HepG2 (cell line): Measurements from ENCODE around the gene DIAPH3. TPM values are rescaled to one million over a fixed set of nuclear protein-coding genes. Genes with fewer than 3 reads are reported as not detected.

Experiments used
- ATAC-seq: fragments of 200-7000 bp; cut with Tn5 transposase; 3 replicates; pipeline ENCODE4 v1.9.1; 2020; ENCODE audit warnings: mild to moderate bottlenecking, moderate library complexity
- BruUV-seq: library from RNA; stranded (reverse); fragments of 400-500 nt; replicated peaks from 2 replicates; lab custom pipeline; 2021; lab: Mats Ljungman, UMichigan
- CTCF ChIA-PET: fragments of 300-600 bp; formaldehyde crosslinking; extraction: SDS; loops from one replicate; lab custom pipeline; 2021; ENCODE audit warnings: low total read pairs, inconsistent platforms, low intra/inter-chr PET ratio; lab: Yijun Ruan, JAX
- POLR2A ChIA-PET: fragments of 350-600 bp; sonication (Branson Sonifier 250); formaldehyde crosslinking; loops from one replicate; lab custom pipeline; 2020; ENCODE audit warnings: antibody characterized with exemption, inconsistent platforms; lab: Yijun Ruan, JAX
- DNase-seq: peaks from one replicate; pipeline ENCODE4 v3.0.0-alpha.2; 2015; ENCODE audit warnings: low spot score
- FAIRE-seq: peaks from 3 replicates; lab custom pipeline; 2011; peaks lifted over from hg19 to GRCh38; lab: Jason Lieb, UNC
- H2AFZ ChIP-seq: one replicate; pipeline ENCODE4 v1.6.1; 2011; ENCODE audit warnings: low read length, inconsistent platforms
- H3K27ac ChIP-seq: fragments of 300-600 bp; 3 replicates; pipeline ENCODE4 v1.8.0; 2011; ENCODE audit warnings: mixed run types, mild to moderate bottlenecking, mixed read lengths, low read length, inconsistent platforms; ENCODE audit not compliant: insufficient read depth; ENCODE audit errors: extremely low read length
- H3K27me3 ChIP-seq, 2 experiments: fragments of 200-600 bp in 1 of 2; 2 replicates in 1 of 2; 3 replicates in 1 of 2; pipeline versions ENCODE4 v1.6.0 to v1.8.0; 2011; ENCODE audit warnings: low read length in 2 of 2, mild to moderate bottlenecking in 2 of 2, moderate library complexity in 2 of 2, inconsistent platforms in 1 of 2; ENCODE audit not compliant: insufficient read depth in 2 of 2, control insufficient read depth in 1 of 2
- H3K36me3 ChIP-seq, 2 experiments: fragments of 200-600 bp in 1 of 2; replicated peaks in 1 of 2; 2 replicates in 1 of 2; 3 replicates in 1 of 2; pipeline versions ENCODE4 v1.5.1 to v1.8.0; 2011; ENCODE audit warnings: low read length in 2 of 2, inconsistent platforms in 1 of 2; ENCODE audit not compliant: insufficient read depth in 2 of 2, control insufficient read depth in 1 of 2
- H3K4me1 ChIP-seq: 2 replicates; pipeline ENCODE4 v1.5.1; 2012; ENCODE audit warnings: low read length, inconsistent platforms; ENCODE audit not compliant: insufficient read depth
- H3K4me2 ChIP-seq: 2 replicates; pipeline ENCODE4 v1.6.0; 2011; ENCODE audit warnings: low read depth, low read length, inconsistent platforms
- H3K4me3 ChIP-seq, 3 experiments: fragments of 200-600 bp in 1 of 3; sonication (generic), shearing (Covaris generic) in 1 of 3; replicated peaks in 1 of 3; 2 replicates each; pipeline ENCODE4 v1.5.1; 2011 to 2016; ENCODE audit warnings: low read length in 3 of 3, inconsistent platforms in 2 of 3, low read depth in 2 of 3, mild to moderate bottlenecking in 2 of 3, control low read depth in 1 of 3, mixed read lengths in 1 of 3; ENCODE audit not compliant: insufficient read depth in 1 of 3
- H3K79me2 ChIP-seq: one replicate; pipeline ENCODE4 v1.6.1; 2011; ENCODE audit warnings: low read length, inconsistent platforms; ENCODE audit not compliant: insufficient read depth
- H3K9ac ChIP-seq: 2 replicates; pipeline ENCODE4 v1.6.0; 2011; ENCODE audit warnings: mild to moderate bottlenecking, low read depth, low read length, inconsistent platforms; ENCODE audit not compliant: insufficient read depth
- H3K9me3 ChIP-seq: 2 replicates; pipeline ENCODE4 v1.5.1; 2012; ENCODE audit warnings: mild to moderate bottlenecking, low read length
- H4K20me1 ChIP-seq: 2 replicates; pipeline ENCODE4 v1.6.0; 2011; ENCODE audit warnings: inconsistent platforms, mild to moderate bottlenecking, low read length, moderate library complexity; ENCODE audit not compliant: insufficient read depth
- HOXA3 ChIP-seq: sonication (generic); formaldehyde crosslinking; IDR thresholded peaks from 2 replicates; pipeline ENCODE4 v1.5.0; 2020; ENCODE audit warnings: missing genetic modification reagents
- MIXL1 ChIP-seq: IDR thresholded peaks from 2 replicates; pipeline ENCODE4 v1.6.1; 2016
- MTA1 ChIP-seq: sonication (generic); formaldehyde crosslinking; IDR thresholded peaks from 2 replicates; pipeline ENCODE4 v1.4.0; 2020; ENCODE audit warnings: missing genetic modification reagents, mild to moderate bottlenecking, borderline replicate concordance
- PRPF4 ChIP-seq: fragments of 200-400 bp; formaldehyde crosslinking; IDR thresholded peaks from 2 replicates; pipeline ENCODE4 v1.6.1; 2016; ENCODE audit warnings: low read length, low read depth; ENCODE audit not compliant: poor library complexity, severe bottlenecking
- SMARCC2 ChIP-seq: fragments of 450-650 bp; IDR thresholded peaks from 2 replicates; pipeline ENCODE4 v1.6.1; 2017; ENCODE audit warnings: antibody characterized with exemption, mild to moderate bottlenecking
- SMC3 ChIP-seq: IDR thresholded peaks from 2 replicates; pipeline ENCODE4 v1.6.1; 2011; ENCODE audit warnings: low read length, improper control_type of control experiment
- STAG1 ChIP-seq: sonication (generic); formaldehyde crosslinking; IDR thresholded peaks from 2 replicates; pipeline ENCODE4 v1.4.0; 2020; ENCODE audit warnings: missing genetic modification reagents
- TBL1XR1 ChIP-seq: fragments of 150-350 bp; IDR thresholded peaks from 2 replicates; pipeline ENCODE4 v1.6.1; 2014; ENCODE audit warnings: borderline replicate concordance, low read length; ENCODE audit not compliant: partially characterized antibody
- WIZ ChIP-seq: sonication (generic); formaldehyde crosslinking; IDR thresholded peaks from 2 replicates; pipeline ENCODE4 v1.5.1; 2020; ENCODE audit warnings: mild to moderate bottlenecking, missing genetic modification reagents
- ZBTB42 ChIP-seq: sonication (generic); formaldehyde crosslinking; IDR thresholded peaks from 2 replicates; pipeline ENCODE4 v1.5.0; 2020; ENCODE audit warnings: mild to moderate bottlenecking, missing genetic modification reagents
- ZNF180 ChIP-seq: sonication (generic); formaldehyde crosslinking; IDR thresholded peaks from 2 replicates; pipeline ENCODE4 v1.4.0; 2020; ENCODE audit warnings: low read depth, missing genetic modification reagents, borderline replicate concordance
- ZNF235 ChIP-seq: sonication (generic); formaldehyde crosslinking; IDR thresholded peaks from 2 replicates; pipeline ENCODE4 v1.8.1; 2023; ENCODE audit warnings: mild to moderate bottlenecking, missing genetic modification reagents, borderline replicate concordance
- ZNF362 ChIP-seq: sonication (generic); formaldehyde crosslinking; IDR thresholded peaks from 2 replicates; pipeline ENCODE4 v1.4.0; 2020; ENCODE audit warnings: missing genetic modification reagents, mild to moderate bottlenecking, borderline replicate concordance
- ZNF737 ChIP-seq: sonication (generic); formaldehyde crosslinking; IDR thresholded peaks from 2 replicates; pipeline ENCODE4 v1.5.0; 2020; ENCODE audit warnings: missing genetic modification reagents, mild to moderate bottlenecking, borderline replicate concordance
- WGBS: methylation state at CpG from one replicate; pipeline ENCODE4 v1.1.6; 2017; ENCODE audit warnings: low lambda C conversion rate; 5-methylcytosine and 5-hydroxymethylcytosine counted together
- in situ Hi-C: cut with HindIII; loops from 2 replicates; pipeline ENCODE4 v1.10.0; 2017; ENCODE audit warnings: low pct_unique_long_range_greater_than_20kb; ENCODE audit not compliant: extremely low pct_ligation_motif_present
- intact Hi-C: fragments of 100-400 bp; cut with micrococcal nuclease; formaldehyde crosslinking; loops from one replicate; pipeline ENCODE4 v1.10.0; 2022; ENCODE audit not compliant: unreplicated experiment
- polyA plus RNA-seq, 8 experiments: library from polyadenylated mRNA; depleted of rRNA in 3 of 8; stranded (reverse) in 7 of 8; unstranded in 1 of 8; fragments of >200 nt; fragmentation: Illumina TruSeq in 4 of 8; extraction: Trizol in 4 of 8; gene quantifications; 2 replicates each; pipeline versions ENCODE4 v1.2.1 to v1.2.3, GENCODE V29; 2011 to 2016; ENCODE audit warnings: low read depth in 4 of 8, missing spikeins in 1 of 8, mixed read lengths in 1 of 8; ENCODE audit not compliant: insufficient read depth in 1 of 8
- total RNA-seq, 5 experiments: library from RNA; depleted of rRNA; stranded (reverse); fragments of >200 nt; fragmentation: Illumina TruSeq; extraction: Trizol; gene quantifications; 2 replicates each; pipeline ENCODE4 v1.2.3, GENCODE V29; 2016; ENCODE audit warnings: low read depth in 1 of 5
- TF ChIP-seq, protein P1 (sequence below): sonication (generic); formaldehyde crosslinking; IDR thresholded peaks from 2 replicates; pipeline ENCODE4 v1.5.0; 2020; ENCODE audit warnings: mild to moderate bottlenecking, missing genetic modification reagents, moderate library complexity
- TF ChIP-seq, protein P2 (sequence below): IDR thresholded peaks from 2 replicates; pipeline ENCODE4 v1.6.1; 2012; ENCODE audit warnings: low read depth, low read length, improper control_type of control experiment
- TF ChIP-seq, protein P3 (sequence below): sonication (generic); formaldehyde crosslinking; IDR thresholded peaks from 2 replicates; pipeline ENCODE4 v1.5.1; 2020; ENCODE audit warnings: missing genetic modification reagents, mild to moderate bottlenecking, borderline replicate concordance

Gene DIAPH3
- total and polyA plus RNA-seq, 2 of the 13 experiments (the other 11 are each of a cell fraction or from before 2014, with no cell fraction given): 4.0 to 9.3 TPM

GRCh38 chr13:59680429-59681024 is 483.2 kb downstream of the DIAPH3 start (continued):
- TF ChIP-seq ZNF362 (CRISPR knock-in tag) (peak; percentile 64; the same call in 1 of the 2 replicates), PRPF4 (no peak), SMC3 (peak; percentile 73), ZBTB42 (CRISPR knock-in tag) (no peak), STAG1 (peak; percentile 67)
- TF ChIP-seq, protein P1, sequence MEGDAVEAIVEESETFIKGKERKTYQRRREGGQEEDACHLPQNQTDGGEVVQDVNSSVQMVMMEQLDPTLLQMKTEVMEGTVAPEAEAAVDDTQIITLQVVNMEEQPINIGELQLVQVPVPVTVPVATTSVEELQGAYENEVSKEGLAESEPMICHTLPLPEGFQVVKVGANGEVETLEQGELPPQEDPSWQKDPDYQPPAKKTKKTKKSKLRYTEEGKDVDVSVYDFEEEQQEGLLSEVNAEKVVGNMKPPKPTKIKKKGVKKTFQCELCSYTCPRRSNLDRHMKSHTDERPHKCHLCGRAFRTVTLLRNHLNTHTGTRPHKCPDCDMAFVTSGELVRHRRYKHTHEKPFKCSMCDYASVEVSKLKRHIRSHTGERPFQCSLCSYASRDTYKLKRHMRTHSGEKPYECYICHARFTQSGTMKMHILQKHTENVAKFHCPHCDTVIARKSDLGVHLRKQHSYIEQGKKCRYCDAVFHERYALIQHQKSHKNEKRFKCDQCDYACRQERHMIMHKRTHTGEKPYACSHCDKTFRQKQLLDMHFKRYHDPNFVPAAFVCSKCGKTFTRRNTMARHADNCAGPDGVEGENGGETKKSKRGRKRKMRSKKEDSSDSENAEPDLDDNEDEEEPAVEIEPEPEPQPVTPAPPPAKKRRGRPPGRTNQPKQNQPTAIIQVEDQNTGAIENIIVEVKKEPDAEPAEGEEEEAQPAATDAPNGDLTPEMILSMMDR: peak; percentile 58

DNA sequence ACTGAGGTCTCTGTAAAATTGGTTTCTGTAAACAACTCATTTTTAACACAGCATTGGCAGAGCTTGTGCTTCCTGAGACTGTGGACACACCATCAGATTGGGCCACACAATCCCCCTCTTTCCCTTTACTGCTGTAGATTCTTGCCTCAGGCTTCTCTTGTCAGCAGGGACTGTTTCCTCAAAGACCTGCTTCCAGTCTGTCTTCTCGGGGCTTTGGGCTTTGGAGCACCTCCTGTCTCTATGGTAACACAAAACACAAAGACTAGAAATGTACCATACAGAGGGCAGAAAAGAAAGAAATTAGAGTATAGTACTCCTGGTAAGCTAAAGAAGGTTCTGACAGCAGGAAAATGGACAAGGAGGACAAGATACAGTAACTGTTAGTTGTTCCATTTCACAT is 484.5 kb downstream of the DIAPH3 start:
- H3K9ac ChIP-seq: no peak overlapping the region
- in situ Hi-C loops (loop anchor here (5.0 kb wide), 1 partner anchor 287 kb away; no protein-coding TSS in a partner anchor), intact Hi-C loops (no loop called here)
- ChIA-PET POLR2A (no interaction called here), CTCF (interaction anchor here (0.9 to 2.4 kb wide), 3 partner anchors 202 to 751 kb away, joined by 3 to 16 read pairs (median 4); no protein-coding TSS in a partner anchor)
- H3K4me1 ChIP-seq: peaks cover 7% of the 10 kb centered on the region
- no peak overlapping the region for H3K4me2 ChIP-seq
- no peak for DNase-seq
- no peak for FAIRE-seq
- no TSS peak for BruUV-seq
- WGBS: 52% methylated on average over 1 of the region's 1 CpG
- no peaks in the 10 kb centered on the region for H3K27me3 ChIP-seq
- H3K79me2 ChIP-seq: no peaks in the 10 kb centered on the region
- ATAC-seq: no peak
- H3K4me3 ChIP-seq: no peak overlapping the region
- H3K36me3 ChIP-seq: no peaks in the 10 kb centered on the region
- no peak overlapping the region for H2AFZ ChIP-seq
- H3K9me3 ChIP-seq: no peaks in the 10 kb centered on the region
- no peak overlapping the region for H3K27ac ChIP-seq
- H4K20me1 ChIP-seq: no peaks in the 10 kb centered on the region
- TF ChIP-seq HOXA3 (CRISPR knock-in tag): no peak
- TF ChIP-seq, protein P2, sequence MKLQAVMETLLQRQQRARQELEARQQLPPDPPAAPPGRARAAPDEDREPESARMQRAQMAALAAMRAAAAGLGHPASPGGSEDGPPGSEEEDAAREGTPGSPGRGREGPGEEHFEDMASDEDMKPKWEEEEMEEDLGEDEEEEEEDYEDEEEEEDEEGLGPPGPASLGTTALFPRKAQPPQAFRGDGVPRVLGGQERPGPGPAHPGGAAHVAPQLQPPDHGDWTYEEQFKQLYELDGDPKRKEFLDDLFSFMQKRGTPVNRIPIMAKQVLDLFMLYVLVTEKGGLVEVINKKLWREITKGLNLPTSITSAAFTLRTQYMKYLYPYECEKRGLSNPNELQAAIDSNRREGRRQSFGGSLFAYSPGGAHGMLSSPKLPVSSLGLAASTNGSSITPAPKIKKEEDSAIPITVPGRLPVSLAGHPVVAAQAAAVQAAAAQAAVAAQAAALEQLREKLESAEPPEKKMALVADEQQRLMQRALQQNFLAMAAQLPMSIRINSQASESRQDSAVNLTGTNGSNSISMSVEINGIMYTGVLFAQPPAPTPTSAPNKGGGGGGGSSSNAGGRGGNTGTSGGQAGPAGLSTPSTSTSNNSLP: no peak
- TF ChIP-seq WIZ: no peak
- no peak for TF ChIP-seq TBL1XR1
- no peak for TF ChIP-seq MTA1
- TF ChIP-seq MIXL1: no peak
- TF ChIP-seq, protein P3, sequence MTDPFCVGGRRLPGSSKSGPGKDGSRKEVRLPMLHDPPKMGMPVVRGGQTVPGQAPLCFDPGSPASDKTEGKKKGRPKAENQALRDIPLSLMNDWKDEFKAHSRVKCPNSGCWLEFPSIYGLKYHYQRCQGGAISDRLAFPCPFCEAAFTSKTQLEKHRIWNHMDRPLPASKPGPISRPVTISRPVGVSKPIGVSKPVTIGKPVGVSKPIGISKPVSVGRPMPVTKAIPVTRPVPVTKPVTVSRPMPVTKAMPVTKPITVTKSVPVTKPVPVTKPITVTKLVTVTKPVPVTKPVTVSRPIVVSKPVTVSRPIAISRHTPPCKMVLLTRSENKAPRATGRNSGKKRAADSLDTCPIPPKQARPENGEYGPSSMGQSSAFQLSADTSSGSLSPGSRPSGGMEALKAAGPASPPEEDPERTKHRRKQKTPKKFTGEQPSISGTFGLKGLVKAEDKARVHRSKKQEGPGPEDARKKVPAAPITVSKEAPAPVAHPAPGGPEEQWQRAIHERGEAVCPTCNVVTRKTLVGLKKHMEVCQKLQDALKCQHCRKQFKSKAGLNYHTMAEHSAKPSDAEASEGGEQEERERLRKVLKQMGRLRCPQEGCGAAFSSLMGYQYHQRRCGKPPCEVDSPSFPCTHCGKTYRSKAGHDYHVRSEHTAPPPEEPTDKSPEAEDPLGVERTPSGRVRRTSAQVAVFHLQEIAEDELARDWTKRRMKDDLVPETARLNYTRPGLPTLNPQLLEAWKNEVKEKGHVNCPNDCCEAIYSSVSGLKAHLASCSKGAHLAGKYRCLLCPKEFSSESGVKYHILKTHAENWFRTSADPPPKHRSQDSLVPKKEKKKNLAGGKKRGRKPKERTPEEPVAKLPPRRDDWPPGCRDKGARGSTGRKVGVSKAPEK (CRISPR knock-in tag): no peak
- TF ChIP-seq ZNF235: no peak
- TF ChIP-seq ZNF180 (CRISPR knock-in tag): no peak
- TF ChIP-seq ZNF737 (CRISPR knock-in tag): no peak
- TF ChIP-seq SMARCC2: no peak
